Measurements from ENCODE around the gene C1QTNF12.

DNA sequence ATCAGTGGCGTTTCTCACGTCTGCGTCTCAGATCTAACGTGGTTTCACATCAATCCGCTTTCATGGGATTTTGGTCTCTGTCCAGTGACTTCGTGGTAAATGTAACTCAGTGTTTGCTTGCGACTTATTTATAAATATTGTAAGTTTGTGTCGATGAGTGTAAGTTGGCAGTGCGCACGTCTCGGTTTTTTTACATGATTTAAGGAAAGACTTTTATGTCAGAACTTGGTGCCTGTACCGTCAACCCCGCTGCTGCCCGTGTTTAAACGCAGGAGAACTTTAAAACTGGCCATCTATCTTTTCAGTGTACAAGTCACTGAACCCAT, 13.0 kb downstream of the C1QTNF12 start:
- TF ChIP-seq ZNF274 (IDR thresholded peaks at IDR 0.05; ENCODE audit: low read depth, low read length), result no peak
- no peak for TF ChIP-seq YY1 (IDR thresholded peaks at IDR 0.05; ENCODE audit: insufficient read depth, insufficient read length)
